Activated CD4-positive, alpha-beta T cell treated with anti-CD3 and anti-CD28 coated beads, Interleukin-2, amount 50 U/mL, for 1 hour (primary cell): ENCODE measurements around the gene GRK2.
A peak's percentile ranks its signal among the peaks of the same experiment; 100 is the strongest.

ENCODE experiments used
- DNase-seq: peaks from one replicate; pipeline ENCODE4 v3.0.0-alpha.2; 2020

GRK2 gene

GRCh38 chr11:67301313-67301921 is 35.1 kb downstream of the GRK2 start:
- no peak for DNase-seq

DNA sequence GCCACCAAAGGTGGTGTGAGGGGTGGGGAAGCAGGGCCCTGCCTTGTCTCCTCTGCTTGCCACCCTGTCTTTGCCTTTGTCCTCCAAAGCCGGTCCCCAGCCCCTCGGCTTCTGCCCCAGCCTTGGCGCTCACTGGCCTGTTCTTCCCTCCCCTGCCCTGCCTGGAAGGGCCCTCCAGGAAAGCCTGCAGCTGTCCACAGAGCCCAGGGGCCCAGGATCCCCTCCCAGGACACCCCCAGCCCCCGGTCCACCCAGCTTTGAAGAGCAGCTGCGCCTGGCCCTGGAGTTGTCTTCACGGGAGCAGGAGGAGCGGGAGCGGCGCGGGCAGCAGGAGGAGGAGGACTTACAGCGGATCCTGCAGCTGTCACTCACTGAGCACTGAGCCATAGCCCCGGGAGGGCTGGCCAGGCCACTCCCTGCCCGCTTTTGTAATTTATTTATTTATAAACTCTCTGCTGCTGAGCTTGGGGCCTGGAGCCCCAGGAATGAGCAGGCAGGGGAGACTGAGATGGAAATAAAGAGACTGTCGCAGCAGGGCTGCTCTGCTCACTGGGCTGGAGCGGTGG is 35.8 kb downstream of the GRK2 start:
- DNase-seq, result no peak

GRCh38 chr11:67302571-67303131 is 36.4 kb downstream of the GRK2 start:
- DNase-seq, result no peak

DNA sequence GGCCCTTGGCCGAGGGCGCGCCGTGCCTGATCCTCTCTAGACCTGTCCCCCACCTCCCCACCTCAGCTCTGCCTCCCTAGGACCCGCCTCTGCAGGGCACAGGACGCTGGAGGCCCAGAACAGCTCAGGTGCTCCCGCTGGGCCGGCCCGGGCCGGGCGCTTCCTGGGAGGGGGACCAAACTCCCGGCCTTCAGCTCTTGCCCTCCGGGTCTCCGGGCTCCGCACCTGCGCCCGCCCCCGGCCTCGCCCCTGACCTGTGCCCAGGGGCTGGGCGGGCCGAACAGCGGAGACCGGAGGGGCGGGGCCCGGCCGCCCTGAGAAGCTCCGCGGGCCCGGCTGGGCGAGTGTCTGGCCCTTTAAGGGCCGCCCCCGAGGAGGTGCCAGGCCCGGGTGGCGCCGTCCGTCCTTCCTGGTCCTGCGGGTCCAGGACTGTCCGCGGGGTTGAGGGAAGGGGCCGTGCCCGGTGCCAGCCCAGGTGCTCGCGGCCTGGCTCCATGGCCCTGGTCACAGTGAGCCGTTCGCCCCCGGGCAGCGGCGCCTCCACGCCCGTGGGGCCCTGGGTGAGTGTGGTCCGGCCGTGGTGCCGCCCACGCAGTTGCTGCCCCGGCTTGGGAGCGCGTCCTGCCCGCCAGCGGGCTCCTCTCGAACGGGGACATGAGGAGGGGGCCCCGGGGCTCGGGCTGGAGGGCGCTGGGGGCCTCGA is 37.0 kb downstream of the GRK2 start, which contains the start of gene SSH3:
Gene SSH3, plus strand, starts transcription at position 399 of the 703 bp plus-strand sequence. Its CDS starts 96 bp downstream, at position 495.
- DNase-seq, result no peak

DNA sequence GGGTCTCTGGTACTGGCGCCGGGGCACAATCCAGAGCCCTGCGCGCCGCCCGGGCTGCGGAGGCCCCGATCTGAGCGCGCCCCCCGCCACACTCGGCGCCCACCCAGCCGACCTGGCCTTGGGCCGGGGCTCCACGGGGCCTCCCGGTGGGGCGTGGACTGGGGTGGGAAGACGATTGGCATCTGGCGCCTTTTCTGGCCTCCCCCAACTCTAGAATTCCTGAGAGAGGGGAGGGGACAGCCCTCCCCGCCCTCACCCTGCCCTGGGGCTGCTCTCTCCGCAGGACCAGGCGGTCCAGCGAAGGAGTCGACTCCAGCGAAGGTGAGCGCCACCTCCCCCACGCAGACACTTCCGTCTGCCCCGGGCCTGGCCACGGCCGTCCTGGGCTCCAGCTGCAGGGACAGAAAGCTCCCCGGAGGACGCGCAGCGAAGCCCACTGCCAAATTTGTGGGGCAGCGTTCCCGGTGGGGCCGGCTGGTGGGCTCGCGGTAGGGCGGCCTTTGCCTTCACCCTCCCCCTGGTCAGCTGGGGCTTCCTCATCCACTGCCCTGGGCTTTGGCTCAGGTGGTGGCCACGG is 37.6 kb downstream of the GRK2 start:
- DNase-seq, result no peak

- DNase-seq, result no peak
Observed at GRCh38 chr11:67304511-67305113, 38.3 kb downstream of the GRK2 start.

- DNase-seq, result no peak
Observed at GRCh38 chr11:67306769-67307544, 40.7 kb downstream of the GRK2 start.

DNA sequence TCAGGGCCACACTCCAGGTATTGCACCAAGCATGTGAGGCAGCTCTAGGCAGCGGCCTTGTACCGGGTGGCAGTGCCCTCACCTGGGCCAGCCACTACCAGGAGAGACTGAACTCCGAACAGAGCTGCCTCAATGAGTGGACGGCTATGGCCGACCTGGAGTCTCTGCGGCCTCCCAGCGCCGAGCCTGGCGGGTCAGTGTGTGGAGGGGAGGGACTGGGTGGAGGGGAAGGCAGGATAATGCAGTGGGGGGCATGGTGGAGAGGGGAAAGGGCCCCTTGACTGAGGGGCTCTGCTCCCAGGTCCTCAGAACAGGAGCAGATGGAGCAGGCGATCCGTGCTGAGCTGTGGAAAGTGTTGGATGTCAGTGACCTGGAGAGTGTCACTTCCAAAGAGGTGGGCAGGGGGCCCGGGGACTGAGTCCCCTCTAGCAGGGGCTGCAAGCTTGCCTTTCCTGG is 41.3 kb downstream of the GRK2 start:
- DNase-seq, result no peak

- DNase-seq, result no peak
Observed at GRCh38 chr11:67308031-67308866, 42.0 kb downstream of the GRK2 start.

- no peak for DNase-seq
Observed at GRCh38 chr11:67309166-67309565, 42.9 kb downstream of the GRK2 start.

GRCh38 chr11:67309661-67310061 is 43.4 kb downstream of the GRK2 start:
- no peak for DNase-seq

- DNase-seq, result no peak
Observed at GRCh38 chr11:67310246-67311050, 44.2 kb downstream of the GRK2 start.

DNA sequence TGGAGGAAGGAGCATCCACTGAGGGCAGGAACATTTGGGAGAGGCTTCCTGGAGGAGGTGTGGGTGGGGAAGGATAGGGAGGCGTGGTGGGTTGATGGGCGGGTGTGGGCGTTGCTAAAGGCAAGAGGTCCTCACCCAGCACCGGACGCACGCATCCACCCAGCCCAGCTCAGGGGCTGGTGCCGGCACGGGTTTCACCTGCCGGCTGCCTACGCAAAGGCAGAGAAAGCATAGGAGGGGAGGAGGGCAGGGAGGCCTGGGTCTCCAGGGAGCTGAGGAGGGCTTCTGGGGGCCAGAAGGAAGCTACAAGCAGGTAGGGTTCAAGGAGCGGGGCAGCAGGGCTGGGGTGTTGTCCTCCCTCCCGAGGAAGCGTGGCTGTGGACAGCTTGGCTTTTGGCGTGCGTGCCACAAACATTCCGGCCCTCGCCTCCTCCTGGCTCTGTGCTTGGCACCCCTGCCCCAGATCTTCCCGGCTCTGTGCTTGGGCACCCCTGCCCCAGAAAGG is 44.8 kb downstream of the GRK2 start:
- no peak for DNase-seq

DNA sequence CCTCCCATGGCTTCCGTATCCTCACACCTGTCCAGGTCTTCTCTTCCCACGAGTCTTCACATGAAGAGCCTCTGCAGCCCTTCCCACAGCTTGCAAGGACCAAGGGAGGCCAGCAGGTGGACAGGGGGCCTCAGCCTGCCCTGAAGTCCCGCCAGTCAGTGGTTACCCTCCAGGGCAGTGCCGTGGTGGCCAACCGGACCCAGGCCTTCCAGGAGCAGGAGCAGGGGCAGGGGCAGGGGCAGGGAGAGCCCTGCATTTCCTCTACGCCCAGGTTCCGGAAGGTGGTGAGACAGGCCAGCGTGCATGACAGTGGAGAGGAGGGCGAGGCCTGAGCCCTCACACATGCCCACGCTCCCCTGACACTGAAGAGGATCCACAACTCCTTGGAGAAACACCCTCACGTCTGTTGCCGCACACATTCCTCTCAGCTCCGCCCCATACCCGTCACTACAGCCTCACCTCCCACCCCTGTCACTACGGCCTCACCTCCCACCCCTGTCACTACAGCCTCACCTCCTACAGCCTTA is 45.3 kb downstream of the GRK2 start:
- DNase-seq, result no peak

- peak; percentile 50 for DNase-seq
Observed at GRCh38 chr11:67312187-67313021, 46.1 kb downstream of the GRK2 start.

- no peak for DNase-seq
Observed at GRCh38 chr11:67313125-67313890, 47.0 kb downstream of the GRK2 start.

- DNase-seq, result no peak
Observed at GRCh38 chr11:67314218-67314617, 47.9 kb downstream of the GRK2 start.

DNA sequence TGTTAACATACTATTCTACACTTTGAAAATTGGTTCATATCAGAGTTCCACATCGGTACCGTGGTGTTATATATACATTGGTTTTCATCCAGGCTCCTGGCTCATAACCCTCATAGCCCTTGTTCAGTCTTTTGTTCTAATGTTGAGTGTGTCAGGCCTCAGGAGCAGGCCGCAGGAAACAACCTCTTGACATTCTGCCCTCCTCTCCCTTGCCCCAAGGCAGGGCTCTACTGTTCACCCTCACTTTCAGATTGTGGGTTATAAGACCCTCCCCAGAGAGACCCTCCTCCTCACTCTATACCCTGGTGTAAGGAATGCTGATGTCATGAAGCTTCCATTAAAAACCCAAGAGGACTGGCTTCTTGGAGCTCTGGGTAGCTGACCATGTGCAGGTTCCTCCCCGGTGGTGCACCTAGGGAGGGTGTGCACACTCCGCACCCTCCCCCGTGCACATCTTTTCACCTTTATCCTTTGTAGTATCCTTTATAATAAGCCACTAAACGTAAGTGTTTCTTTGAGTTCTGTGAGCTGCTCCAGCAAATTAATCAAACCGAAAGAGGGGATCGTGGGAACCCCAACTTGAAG is 49.1 kb downstream of the GRK2 start:
- DNase-seq, result no peak
